Neuronal stem cell (in vitro differentiated cells): ENCODE data around the gene PGBD4. TPM values are rescaled to one million over a fixed set of nuclear protein-coding genes. Genes with fewer than 3 reads are reported as not detected.

Experiments used
- DNase-seq: peaks from one replicate; pipeline ENCODE4 v3.0.0-alpha.2; 2013; ENCODE audit warnings: low spot score
- H2AFZ ChIP-seq: one replicate; pipeline ENCODE4 v1.6.1; 2013; ENCODE audit warnings: mild to moderate bottlenecking, low read length, inconsistent platforms
- H2AK5ac ChIP-seq: 2 replicates; pipeline ENCODE4 v1.6.1; 2013; ENCODE audit warnings: low read depth, mild to moderate bottlenecking, inconsistent platforms, low read length, moderate library complexity, mixed read lengths
- H2BK120ac ChIP-seq: 2 replicates; pipeline ENCODE4 v1.6.1; 2013; ENCODE audit warnings: low read depth, mild to moderate bottlenecking, inconsistent platforms, low read length, moderate library complexity, mixed read lengths
- H2BK12ac ChIP-seq: one replicate; pipeline ENCODE4 v1.6.1; 2013; ENCODE audit warnings: low read length, inconsistent platforms
- H2BK15ac ChIP-seq: 2 replicates; pipeline ENCODE4 v1.6.1; 2013; ENCODE audit warnings: mild to moderate bottlenecking, low read length, inconsistent platforms, mixed read lengths
- H2BK5ac ChIP-seq: one replicate; pipeline ENCODE4 v1.6.1; 2013; ENCODE audit warnings: inconsistent platforms, mild to moderate bottlenecking, low read length, moderate library complexity
- H3K14ac ChIP-seq: one replicate; pipeline ENCODE4 v1.6.1; 2013; ENCODE audit warnings: low read length, inconsistent platforms
- H3K18ac ChIP-seq: 2 replicates; pipeline ENCODE4 v1.6.1; 2013; ENCODE audit warnings: low read length, inconsistent platforms
- H3K23ac ChIP-seq: 2 replicates; pipeline ENCODE4 v1.6.1; 2013; ENCODE audit warnings: low read depth, mild to moderate bottlenecking, mixed read lengths, low read length, inconsistent platforms; ENCODE audit not compliant: poor library complexity
- H3K27ac ChIP-seq: replicated peaks from 3 replicates; pipeline ENCODE4 v1.5.1; 2013; ENCODE audit warnings: low read length, inconsistent platforms
- H3K27me3 ChIP-seq, 3 experiments: 2 replicates each; pipeline ENCODE4 v1.6.1; 2013; ENCODE audit warnings: low read length in 3 of 3, mild to moderate bottlenecking in 2 of 3, inconsistent platforms in 1 of 3, low read depth in 1 of 3, mixed read lengths in 1 of 3, moderate library complexity in 1 of 3; ENCODE audit not compliant: control insufficient read depth in 3 of 3, insufficient read depth in 3 of 3
- H3K36me3 ChIP-seq, 2 donors: replicated peaks in 1 of 2; 2 replicates each; pipeline ENCODE4 v1.6.1; 2013; ENCODE audit warnings: low read length in 2 of 2; ENCODE audit not compliant: control insufficient read depth in 2 of 2, insufficient read depth in 2 of 2
- H3K4ac ChIP-seq: 2 replicates; pipeline ENCODE4 v1.6.1; 2013; ENCODE audit warnings: inconsistent platforms, mild to moderate bottlenecking, low read length, moderate library complexity
- H3K4me1 ChIP-seq, 2 donors: 1 replicate in 1 of 2; 2 replicates in 1 of 2; pipeline ENCODE4 v1.6.1; 2013; ENCODE audit warnings: low read length in 2 of 2, low read depth in 1 of 2; ENCODE audit not compliant: control insufficient read depth in 2 of 2, insufficient read depth in 1 of 2
- H3K4me2 ChIP-seq: one replicate; pipeline ENCODE4 v1.6.1; 2013; ENCODE audit warnings: mild to moderate bottlenecking, low read length, inconsistent platforms; ENCODE audit not compliant: insufficient read depth, poor library complexity, severe bottlenecking
- H3K4me3 ChIP-seq, 2 donors: 2 replicates each; pipeline ENCODE4 v1.5.1; 2013; ENCODE audit warnings: low read length in 2 of 2, mild to moderate bottlenecking in 2 of 2, inconsistent platforms in 1 of 2, moderate library complexity in 1 of 2
- H3K79me1 ChIP-seq: one replicate; pipeline ENCODE4 v1.6.1; 2013; ENCODE audit warnings: low read depth, mild to moderate bottlenecking, inconsistent platforms, low read length, moderate library complexity
- H3K9ac ChIP-seq: one replicate; pipeline ENCODE4 v1.6.1; 2013; ENCODE audit warnings: mild to moderate bottlenecking, low read depth, low read length, inconsistent platforms; ENCODE audit not compliant: poor library complexity
- H3K9me3 ChIP-seq, 2 donors: replicated peaks in 1 of 2; 2 replicates each; pipeline versions ENCODE3 to v1.6.1; 2013; ENCODE audit warnings: low read length in 2 of 2, mild to moderate bottlenecking in 2 of 2, inconsistent platforms in 1 of 2, low read depth in 1 of 2, mixed read lengths in 1 of 2, moderate library complexity in 1 of 2; ENCODE audit not compliant: control insufficient read depth in 2 of 2, insufficient read depth in 1 of 2
- H4K8ac ChIP-seq: one replicate; pipeline ENCODE4 v1.6.1; 2013; ENCODE audit warnings: low read depth, mild to moderate bottlenecking, inconsistent platforms, low read length, moderate library complexity
- H4K91ac ChIP-seq: one replicate; pipeline ENCODE4 v1.6.1; 2013; ENCODE audit warnings: low read length, low read depth, mild to moderate bottlenecking, inconsistent platforms; ENCODE audit not compliant: poor library complexity
- WGBS, 2 donors: extraction: QIAGEN DNeasy Blood & Tissue Kit; methylation state at CpG; one replicate each; pipeline ENCODE4 v1.1.7; 2013; ENCODE audit warnings: missing lambda C conversion rate in 2 of 2, mixed read lengths in 1 of 2; ENCODE audit not compliant: insufficient read length in 2 of 2, insufficient replicate concordance in 1 of 2; ENCODE audit errors: extremely low coverage in 2 of 2; 5-methylcytosine and 5-hydroxymethylcytosine counted together
- polyA plus RNA-seq, 2 experiments: library from polyadenylated mRNA; stranded (reverse); fragments of 200-250 nt; gene quantifications; one replicate each; pipeline ENCODE4 v1.2.3, GENCODE V29; 2013

PGBD4 gene
- 0.54 TPM for polyA plus RNA-seq (2013, experiment 1 of 2)
- 0.48 TPM for polyA plus RNA-seq (2013, experiment 2 of 2)

- H3K9ac ChIP-seq = peak within 1 kb of the TSS; percentile 94
- no peaks in the 10 kb centered on the region for H3K27me3 ChIP-seq
- peak within 1 kb of the TSS; percentile 94 for H3K18ac ChIP-seq
- peak within 1 kb of the TSS; percentile 18 for H2AK5ac ChIP-seq
- no peak within 1 kb of the TSS for H2BK15ac ChIP-seq
- peak within 1 kb of the TSS; percentile 57 for H3K14ac ChIP-seq
- no peak within 1 kb of the TSS for H3K4ac ChIP-seq
- peak within 1 kb of the TSS; percentile 57 for H2BK5ac ChIP-seq
- peak within 1 kb of the TSS; percentile 24 for H3K27ac ChIP-seq
- no peak within 1 kb of the TSS for H4K8ac ChIP-seq
- peak within 1 kb of the TSS; percentile 92 for H2AFZ ChIP-seq
- peaks cover 2 to 5% of the 10 kb centered on the region in 2 donors for H3K4me1 ChIP-seq
- peak within 1 kb of the TSS; percentile 92 to 95 for H3K4me3 ChIP-seq
- peaks cover 4% of the 10 kb centered on the region for H3K79me1 ChIP-seq
- no CpG with 5 or more reads among the region's 48 CpGs for WGBS, 2 donors
- no peak within 1 kb of the TSS for H4K91ac ChIP-seq
- H2BK120ac ChIP-seq = no peak within 1 kb of the TSS
- peak within 1 kb of the TSS; percentile 84 for H3K4me2 ChIP-seq
- H2BK12ac ChIP-seq = no peak within 1 kb of the TSS
- H3K36me3 ChIP-seq = peaks cover 0 to 10% of the 10 kb centered on the region in 2 donors
- no peaks in the 10 kb centered on the region for H3K9me3 ChIP-seq
- H3K23ac ChIP-seq = peak within 1 kb of the TSS; percentile 49
- DNase-seq = peak; percentile 96
Measured at GRCh38 chr15:34101366-34102174, at the start of gene PGBD4, which contains the start of gene EMC7. PGBD4 (plus strand) TSS chr15:34102083; CDS start chr15:34102532, 449 bp downstream. EMC7 (minus strand) TSS chr15:34101862; CDS start chr15:34101839, 23 bp downstream.

- H2BK120ac ChIP-seq = no peak overlapping the region
- no peak overlapping the region for H2BK15ac ChIP-seq
- no peak overlapping the region for H3K18ac ChIP-seq
- no peak overlapping the region for H3K4me2 ChIP-seq
- no peak overlapping the region for H2AFZ ChIP-seq
- no peaks in the 10 kb centered on the region for H3K4me1 ChIP-seq
- H2BK5ac ChIP-seq = no peak overlapping the region
- no peaks in the 10 kb centered on the region for H3K36me3 ChIP-seq
- H3K27me3 ChIP-seq = no peaks in the 10 kb centered on the region
- no peak overlapping the region for H2AK5ac ChIP-seq
- no peak overlapping the region for H3K23ac ChIP-seq
- no peak overlapping the region for H3K14ac ChIP-seq
- H4K91ac ChIP-seq = no peak overlapping the region
- no peaks in the 10 kb centered on the region for H3K9me3 ChIP-seq
- no peak overlapping the region for H3K4ac ChIP-seq
- no peak overlapping the region for H4K8ac ChIP-seq
- DNase-seq = no peak
- no peaks in the 10 kb centered on the region for H3K79me1 ChIP-seq
- H3K4me3 ChIP-seq = no peak overlapping the region
- no CpG with 5 or more reads among the region's 3 CpGs for WGBS, 2 donors
- no peak overlapping the region for H3K9ac ChIP-seq
- no peak overlapping the region for H2BK12ac ChIP-seq
- H3K27ac ChIP-seq = no peak overlapping the region
Measured at GRCh38 chr15:34054081-34054707, 47.7 kb upstream of the PGBD4 start.

GRCh38 chr15:34055868-34056595, 45.9 kb upstream of the PGBD4 start:
- Histone ChIP-seq H3K18ac (no peak overlapping the region), H3K4me2 (no peak overlapping the region), H2BK120ac (no peak overlapping the region), H2BK15ac (no peak overlapping the region), H3K9me3 (no peaks in the 10 kb centered on the region), H3K4ac (no peak overlapping the region), H3K27ac (no peak overlapping the region), H3K36me3 (no peaks in the 10 kb centered on the region), H4K91ac (no peak overlapping the region), H3K14ac (no peak overlapping the region), H4K8ac (no peak overlapping the region), H2BK12ac (no peak overlapping the region), H2AK5ac (no peak overlapping the region), H2BK5ac (no peak overlapping the region), H3K27me3 (peaks cover 0 to 4% (median 0%) of the 10 kb centered on the region in 3 experiments), H3K4me1 (no peaks in the 10 kb centered on the region), H3K79me1 (no peaks in the 10 kb centered on the region), H3K9ac (no peak overlapping the region), H2AFZ (no peak overlapping the region), H3K23ac (no peak overlapping the region), H3K4me3 (no peak overlapping the region)
- WGBS, 2 donors = no CpG with 5 or more reads among the region's 3 CpGs
- DNase-seq = no peak
